ENCODE data around the gene GSTO2.

The GSTO2 gene

GRCh38 chr10:104307576-104308438 lies 38.8 kb downstream of the GSTO2 start:
- H3K4me3 ChIP-seq = no peak overlapping the region
- DNase-seq = no peak
- intact Hi-C loops (cut with DNase I; ENCODE audit: low total_unique reads) = no loop called here
- H3K4me1 ChIP-seq = peaks cover 7 to 69% (median 47%) of the 10 kb centered on the region in 4 donors
- H3K27ac ChIP-seq = peak overlapping the region; percentile 79 to 82
- H3K36me3 ChIP-seq = peaks cover 0 to 15% (median 11%) of the 10 kb centered on the region in 3 donors
- no peak for TF ChIP-seq CTCF (IDR thresholded peaks at IDR 0.05)
- no peaks in the 10 kb centered on the region for H3K9me3 ChIP-seq
- H3K27me3 ChIP-seq = no peaks in the 10 kb centered on the region

GRCh38 chr10:104308439-104308903 lies 39.5 kb downstream of the GSTO2 start:
- H3K4me3 ChIP-seq = no peak overlapping the region
- intact Hi-C loops (cut with DNase I; ENCODE audit: low total_unique reads) = no loop called here
- peak overlapping the region; percentile 79 to 82 for H3K27ac ChIP-seq
- no peak for DNase-seq
- no peaks in the 10 kb centered on the region for H3K27me3 ChIP-seq
- H3K9me3 ChIP-seq = no peaks in the 10 kb centered on the region
- H3K4me1 ChIP-seq = peaks cover 7 to 69% (median 47%) of the 10 kb centered on the region in 4 donors
- no peak for TF ChIP-seq CTCF (IDR thresholded peaks at IDR 0.05)
- H3K36me3 ChIP-seq = peaks cover 5 to 21% (median 18%) of the 10 kb centered on the region in 3 donors

GRCh38 chr10:104309980-104310978 lies 41.3 kb downstream of the GSTO2 start:
- peak; percentile 93 to 97 for DNase-seq
- Histone ChIP-seq H3K4me3 (no peak overlapping the region), H3K27ac (peak overlapping the region; percentile 79 to 82), H3K9me3 (no peaks in the 10 kb centered on the region), H3K4me1 (peaks cover 6 to 56% (median 44%) of the 10 kb centered on the region in 4 donors), H3K27me3 (no peaks in the 10 kb centered on the region), H3K36me3 (peaks cover 24 to 40% (median 36%) of the 10 kb centered on the region in 3 donors)
- intact Hi-C loops (cut with DNase I; ENCODE audit: low total_unique reads) = no loop called here
- TF ChIP-seq CTCF (IDR thresholded peaks at IDR 0.05) = no peak

GRCh38 chr10:104311184-104311720 lies 42.3 kb downstream of the GSTO2 start:
- H3K4me1 ChIP-seq = peaks cover 0 to 51% (median 36%) of the 10 kb centered on the region in 4 donors

More at GRCh38 chr10:104311184-104311720, 42.3 kb downstream of the GSTO2 start:
- Histone ChIP-seq H3K36me3 (peaks cover 30 to 47% (median 41%) of the 10 kb centered on the region in 3 donors), H3K9me3 (no peaks in the 10 kb centered on the region), H3K27me3 (no peaks in the 10 kb centered on the region), H3K27ac (peak overlapping the region; percentile 79 to 82), H3K4me3 (no peak overlapping the region)
- intact Hi-C loops (cut with DNase I; ENCODE audit: low total_unique reads) = no loop called here
- no peak for TF ChIP-seq CTCF (IDR thresholded peaks at IDR 0.05)
- DNase-seq = no peak

Measured in tibial artery (tissue), 4 donors.